Fibroblast of lung (primary cell): ENCODE measurements around the gene SMARCA5. TPM values are rescaled to one million over a fixed set of nuclear protein-coding genes. Genes with fewer than 3 reads are reported as not detected.

Experiments
- DNase-seq, 2 donors: peaks; one replicate each; pipeline versions ENCODE4 v3.0.0 to v3.0.0-alpha.2; 2010; ENCODE audit warnings: low read depth in 2 of 2
- H2AFZ ChIP-seq: 2 replicates; pipeline ENCODE4 v1.5.1; 2012; ENCODE audit warnings: low read length, control low read depth, inconsistent platforms
- H3K27ac ChIP-seq: 2 replicates; pipeline ENCODE4 v1.5.1; 2011; ENCODE audit warnings: low read length, control low read depth; ENCODE audit not compliant: insufficient read depth
- H3K27me3 ChIP-seq: 2 replicates; pipeline ENCODE4 v1.5.1; 2011; ENCODE audit warnings: mild to moderate bottlenecking, low read length; ENCODE audit not compliant: control insufficient read depth, insufficient read depth
- H3K36me3 ChIP-seq: 2 replicates; pipeline ENCODE4 v1.5.1; 2011; ENCODE audit warnings: low read length; ENCODE audit not compliant: control insufficient read depth, insufficient read depth
- H3K4me1 ChIP-seq: 2 replicates; pipeline ENCODE4 v1.5.1; 2011; ENCODE audit warnings: low read length; ENCODE audit not compliant: control insufficient read depth, insufficient read depth; ENCODE audit errors: extremely low read depth
- H3K4me2 ChIP-seq: 2 replicates; pipeline ENCODE4 v1.5.1; 2011; ENCODE audit warnings: low read length, control low read depth; ENCODE audit not compliant: insufficient read depth; ENCODE audit errors: extremely low read depth
- H3K4me3 ChIP-seq, 4 experiments: fragments of 200-600 bp in 1 of 4; sonication (generic) in 1 of 4; replicated peaks in 1 of 4; 2 replicates each; pipeline ENCODE4 v1.5.1; 2011 to 2016; ENCODE audit warnings: low read length in 4 of 4, low read depth in 3 of 4, mild to moderate bottlenecking in 3 of 4, control low read depth in 2 of 4, inconsistent platforms in 1 of 4, mixed read lengths in 1 of 4; ENCODE audit not compliant: insufficient read depth in 1 of 4; ENCODE audit errors: control extremely low read depth in 1 of 4
- H3K79me2 ChIP-seq: 2 replicates; pipeline ENCODE4 v1.5.1; 2012; ENCODE audit warnings: mild to moderate bottlenecking, low read length, inconsistent platforms; ENCODE audit not compliant: control insufficient read depth, insufficient read depth
- H3K9ac ChIP-seq: 2 replicates; pipeline ENCODE4 v1.5.1; 2011; ENCODE audit warnings: mild to moderate bottlenecking, low read length, control low read depth; ENCODE audit not compliant: insufficient read depth
- H3K9me3 ChIP-seq: 2 replicates; pipeline ENCODE4 v1.5.1; 2012; ENCODE audit warnings: low read depth, low read length; ENCODE audit not compliant: control insufficient read depth, insufficient read depth
- H4K20me1 ChIP-seq: 2 replicates; pipeline ENCODE4 v1.5.1; 2011; ENCODE audit warnings: low read length; ENCODE audit not compliant: control insufficient read depth, insufficient read depth; ENCODE audit errors: extremely low read depth
- CTCF ChIP-seq, 2 donors: IDR thresholded peaks in 1 of 2; conservative IDR thresholded peaks in 1 of 2; 1 replicate in 1 of 2; 2 replicates in 1 of 2; pipeline ENCODE4 v1.5.1; 2011 to 2012; ENCODE audit warnings: low read length in 2 of 2, control low read depth in 1 of 2, inconsistent platforms in 1 of 2, low read depth in 1 of 2, mild to moderate bottlenecking in 1 of 2
- EZH2 ChIP-seq: IDR thresholded peaks from 2 replicates; pipeline ENCODE4 v1.5.1; 2012; ENCODE audit warnings: low read length, control low read depth, mild to moderate bottlenecking; ENCODE audit errors: missing control alignments
- polyA plus RNA-seq, 2 donors: library from polyadenylated mRNA; depleted of rRNA in 1 of 2; stranded (reverse) in 1 of 2; unstranded in 1 of 2; fragments of >200 nt; gene quantifications; 2 replicates each; pipeline ENCODE4 v1.2.1, GENCODE V29; 2011 to 2012; ENCODE audit warnings: missing spikeins in 1 of 2
- total RNA-seq: library from RNA; depleted of rRNA; stranded (reverse); fragments of >200 nt; gene quantifications from 2 replicates; pipeline ENCODE4 v1.2.1, GENCODE V29; 2014

The SMARCA5 gene
- total and polyA plus RNA-seq, 2 donors (not counting 1 experiment from before 2014, with no cell fraction given), result 22.9 to 53.3 TPM

DNA sequence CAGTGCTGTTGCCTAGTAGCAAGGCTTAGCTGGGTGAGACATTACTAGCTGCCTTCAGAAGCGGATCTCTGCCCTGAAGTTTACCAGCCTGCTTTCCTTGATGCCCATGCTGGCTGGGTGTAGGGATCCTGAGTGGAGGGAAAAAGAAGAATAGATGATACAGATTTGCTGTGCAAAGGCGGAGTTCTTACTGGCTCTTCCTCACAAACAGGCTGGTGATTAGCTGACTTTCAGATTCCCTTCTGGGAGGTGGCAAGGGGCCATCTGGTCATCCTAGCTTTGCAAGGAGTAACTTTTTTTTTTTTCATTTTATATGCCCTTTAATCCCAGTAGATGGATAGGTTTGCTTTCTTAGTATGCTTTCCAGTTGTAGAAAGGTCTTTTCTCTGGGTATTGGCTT, 44.8 kb downstream of the SMARCA5 start:
- Histone ChIP-seq H3K36me3 (no peaks in the 10 kb centered on the region), H3K4me3 (peak overlapping the region in 1 of 4 experiments; percentile 70), H3K27me3 (no peaks in the 10 kb centered on the region), H3K4me1 (no peaks in the 10 kb centered on the region), H3K27ac (no peak overlapping the region), H3K79me2 (no peaks in the 10 kb centered on the region), H2AFZ (no peak overlapping the region), H3K9me3 (no peaks in the 10 kb centered on the region), H3K9ac (no peak overlapping the region), H3K4me2 (no peak overlapping the region), H4K20me1 (no peaks in the 10 kb centered on the region)
- TF ChIP-seq EZH2 (no peak), CTCF (conservative IDR thresholded peaks at IDR 0.05 in 1 of 2, IDR thresholded peaks at IDR 0.05 in 1 of 2; ENCODE audit: low read depth in 1 of 2, low read length in 2 of 2) (no peak)
- DNase-seq, result no peak

DNA sequence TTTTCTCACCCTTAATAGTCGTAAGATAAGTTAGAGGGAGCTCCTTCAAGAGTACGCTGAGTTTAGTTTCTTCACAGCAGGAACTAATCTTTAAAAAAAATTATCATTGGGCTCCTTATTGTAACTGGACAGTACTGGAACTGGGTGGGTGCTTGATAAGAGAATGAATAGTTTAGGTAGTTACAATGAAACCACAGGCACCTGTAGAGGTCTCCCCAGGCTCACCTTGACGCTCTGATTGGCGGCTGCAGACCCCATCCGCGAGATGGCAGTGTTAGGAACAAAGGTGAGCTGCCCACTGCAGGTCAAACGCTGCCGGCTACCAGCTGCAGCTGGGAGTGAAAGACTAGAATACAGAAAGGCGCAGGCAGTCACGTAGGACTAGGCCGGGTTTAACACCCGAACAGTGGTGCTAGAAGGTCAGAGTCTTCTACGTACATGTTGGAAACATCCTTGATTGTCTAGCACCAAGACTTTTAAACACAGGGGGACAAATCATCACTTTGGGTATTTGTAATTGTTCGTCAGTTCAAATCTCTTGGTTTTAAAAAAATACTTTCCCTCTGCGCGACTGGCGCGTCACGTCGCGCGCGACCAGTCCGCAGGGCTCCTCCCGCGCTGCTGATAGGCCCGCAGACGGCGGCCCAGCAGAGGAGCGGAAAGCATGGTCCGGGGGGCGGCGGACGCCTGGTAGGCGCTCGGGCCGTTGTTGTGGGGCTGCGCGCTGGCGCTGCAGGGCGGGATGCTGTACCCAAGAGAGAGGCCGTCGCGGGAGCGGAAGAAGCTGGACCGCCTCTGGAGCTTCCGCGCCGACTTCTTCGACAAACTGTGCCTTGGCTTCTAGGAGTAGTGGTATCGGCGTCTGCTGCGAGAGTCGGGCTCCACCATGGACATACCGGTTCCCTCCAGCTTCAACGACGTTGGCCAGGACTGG, 45.6 kb downstream of the SMARCA5 start:
- Histone ChIP-seq H3K27me3 (no peaks in the 10 kb centered on the region), H3K9me3 (no peaks in the 10 kb centered on the region), H3K4me2 (peak overlapping the region; percentile 95), H4K20me1 (no peaks in the 10 kb centered on the region), H3K36me3 (no peaks in the 10 kb centered on the region), H3K4me1 (no peaks in the 10 kb centered on the region), H3K9ac (peak overlapping the region; percentile 62), H2AFZ (peak overlapping the region; percentile 87), H3K79me2 (no peaks in the 10 kb centered on the region), H3K27ac (peak overlapping the region; percentile 64), H3K4me3 (peak overlapping the region; percentile 49 to 87 (median 67))
- no peak for TF ChIP-seq EZH2
- TF ChIP-seq CTCF (conservative IDR thresholded peaks at IDR 0.05 in 1 of 2, IDR thresholded peaks at IDR 0.05 in 1 of 2; ENCODE audit: low read depth in 1 of 2, low read length in 2 of 2), result peak; percentile 24 to 25
- DNase-seq, result peak; percentile 66 to 67

- Histone ChIP-seq H3K27ac (no peak overlapping the region), H2AFZ (peak overlapping the region; percentile 87), H4K20me1 (no peaks in the 10 kb centered on the region), H3K9ac (peak overlapping the region; percentile 62), H3K9me3 (no peaks in the 10 kb centered on the region), H3K27me3 (no peaks in the 10 kb centered on the region), H3K36me3 (no peaks in the 10 kb centered on the region), H3K4me1 (no peaks in the 10 kb centered on the region), H3K79me2 (no peaks in the 10 kb centered on the region), H3K4me3 (peak overlapping the region; percentile 49 to 87 (median 67)), H3K4me2 (peak overlapping the region; percentile 83)
- TF ChIP-seq CTCF (conservative IDR thresholded peaks at IDR 0.05 in 1 of 2, IDR thresholded peaks at IDR 0.05 in 1 of 2; ENCODE audit: low read depth in 1 of 2, low read length in 2 of 2), result no peak
- TF ChIP-seq EZH2, result no peak
- DNase-seq, result no peak
Observed at GRCh38 chr4:143559757-143560147, 46.2 kb downstream of the SMARCA5 start.
